ENCODE measurements around the gene YJU2. TPM values are rescaled to one million over a fixed set of nuclear protein-coding genes. Genes with fewer than 3 reads are reported as not detected.

Gene YJU2
- total and polyA plus RNA-seq, 11 donors = 7.6 to 26.7 (median 12.7) TPM

DNA sequence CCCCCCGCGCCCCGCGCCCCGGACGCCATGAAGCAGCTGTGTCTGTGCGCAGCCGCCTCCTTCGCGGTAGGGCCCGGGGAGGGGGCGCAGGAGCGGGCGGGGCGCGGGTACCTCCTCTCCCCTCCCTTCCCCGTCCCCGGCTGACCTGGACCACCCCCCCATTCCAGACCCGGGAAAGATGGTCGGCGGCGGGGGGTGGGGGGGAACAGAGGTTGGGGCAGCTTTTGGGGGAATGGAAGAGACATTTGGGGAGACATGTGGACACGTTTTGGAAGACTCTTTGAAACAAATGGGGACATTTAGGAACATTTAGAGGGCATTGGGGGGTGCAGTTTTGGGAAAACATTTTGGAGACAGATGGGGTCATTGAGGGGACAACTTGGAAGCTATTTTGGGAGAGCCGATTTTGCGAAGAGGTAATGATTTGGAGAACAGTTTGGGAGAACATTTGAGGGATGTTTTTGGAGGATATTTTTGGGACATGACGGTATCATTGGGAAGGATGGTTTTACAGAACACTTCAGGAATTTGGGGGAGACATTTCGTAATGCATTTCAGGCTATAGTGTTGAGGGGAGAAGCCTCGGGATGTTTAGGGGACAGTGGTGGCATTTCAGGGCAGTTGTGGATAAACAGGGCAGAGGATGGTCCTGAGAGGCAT is 48.3 kb upstream of the YJU2 start:
- WGBS, 4 donors = 6 to 18% (median 9%) methylated on average over 10 to 28 of the region's 28 CpGs
- Histone ChIP-seq H3K36me3 (no peaks in the 10 kb centered on the region), H3K4me1 (peaks cover 0 to 7% (median 0%) of the 10 kb centered on the region in 12 donors), H3K4me3 (peak overlapping the region in 1 of 12 donors; percentile 8), H3K27me3 (peaks cover 22 to 64% (median 50%) of the 10 kb centered on the region in 9 donors), H3K9me3 (no peaks in the 10 kb centered on the region), H3K27ac (no peak overlapping the region)
- DNase-seq = no peak
- intact Hi-C loops (cut with DNase I) = no loop called here
- TF ChIP-seq POLR2A (IDR thresholded peaks at IDR 0.05) = no peak
- no peak for TF ChIP-seq CTCF (IDR thresholded peaks at IDR 0.05)
- no peak for ATAC-seq

DNA sequence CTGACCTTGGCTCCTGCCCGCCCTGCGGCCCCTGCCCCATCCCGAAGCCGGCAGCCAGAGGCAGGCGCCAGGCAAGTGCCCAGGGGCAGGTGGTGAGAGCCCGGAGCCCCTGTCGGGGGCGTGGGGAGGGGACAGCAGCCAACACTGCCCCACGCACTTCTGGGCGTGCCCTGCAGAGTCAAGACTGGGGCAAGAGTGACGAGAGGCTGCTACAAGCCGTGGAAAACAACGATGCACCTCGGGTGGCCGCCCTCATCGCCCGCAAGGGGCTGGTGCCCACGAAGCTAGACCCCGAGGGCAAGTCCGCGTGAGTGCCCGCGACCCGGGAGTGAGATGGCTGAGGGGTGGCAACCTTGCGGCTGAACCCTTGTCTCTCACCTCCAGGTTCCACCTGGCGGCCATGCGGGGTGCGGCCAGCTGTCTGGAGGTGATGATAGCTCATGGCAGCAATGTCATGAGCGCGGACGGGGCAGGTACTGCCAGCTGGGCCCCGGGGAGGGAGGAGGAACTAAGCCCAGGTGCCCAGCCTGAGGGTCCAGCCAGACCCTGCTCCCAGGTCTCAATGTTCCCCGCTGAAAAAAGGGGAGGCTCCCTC is 47.1 kb upstream of the YJU2 start:
- no peaks in the 10 kb centered on the region for H3K9me3 ChIP-seq
- DNase-seq = no peak
- H3K4me1 ChIP-seq = peaks cover 0 to 11% (median 0%) of the 10 kb centered on the region in 12 donors
- H3K4me3 ChIP-seq = no peak overlapping the region
- intact Hi-C loops (cut with DNase I) = loop anchor here in 9 of 10 donors (5.0 to 10.0 kb wide), 5 partner anchors 55 to 535 kb away; partner anchors contain the start of gene EEF2 (in 4 of the 9)
- no peak for TF ChIP-seq CTCF (IDR thresholded peaks at IDR 0.05)
- no peak for TF ChIP-seq POLR2A (IDR thresholded peaks at IDR 0.05)
- H3K36me3 ChIP-seq = no peaks in the 10 kb centered on the region
- no peak for ATAC-seq
- 62 to 74% (median 69%) methylated on average over 17 to 33 of the region's 33 CpGs for WGBS, 4 donors
- peaks cover 22 to 54% (median 44%) of the 10 kb centered on the region in 9 donors for H3K27me3 ChIP-seq
- H3K27ac ChIP-seq = no peak overlapping the region

- Histone ChIP-seq H3K27ac (no peak overlapping the region), H3K4me1 (peaks cover 0 to 15% (median 0%) of the 10 kb centered on the region in 12 donors), H3K36me3 (no peaks in the 10 kb centered on the region), H3K27me3 (peaks cover 21 to 42% (median 33%) of the 10 kb centered on the region in 9 donors), H3K9me3 (no peaks in the 10 kb centered on the region), H3K4me3 (no peak overlapping the region)
- intact Hi-C loops (cut with DNase I) = loop anchor here in 9 of 10 donors (5.0 to 10.0 kb wide), 5 partner anchors 56 to 536 kb away; partner anchors contain the start of gene EEF2 (in 4 of the 9)
- DNase-seq (no peak), ATAC-seq (no peak)
- WGBS, 4 donors = 71 to 84% (median 79%) methylated on average over 2 of the region's 2 CpGs
- TF ChIP-seq POLR2A (IDR thresholded peaks at IDR 0.05) = no peak
- TF ChIP-seq CTCF (IDR thresholded peaks at IDR 0.05) = no peak
Observed at GRCh38 chr19:4200940-4201542, 45.8 kb upstream of the YJU2 start.

DNA sequence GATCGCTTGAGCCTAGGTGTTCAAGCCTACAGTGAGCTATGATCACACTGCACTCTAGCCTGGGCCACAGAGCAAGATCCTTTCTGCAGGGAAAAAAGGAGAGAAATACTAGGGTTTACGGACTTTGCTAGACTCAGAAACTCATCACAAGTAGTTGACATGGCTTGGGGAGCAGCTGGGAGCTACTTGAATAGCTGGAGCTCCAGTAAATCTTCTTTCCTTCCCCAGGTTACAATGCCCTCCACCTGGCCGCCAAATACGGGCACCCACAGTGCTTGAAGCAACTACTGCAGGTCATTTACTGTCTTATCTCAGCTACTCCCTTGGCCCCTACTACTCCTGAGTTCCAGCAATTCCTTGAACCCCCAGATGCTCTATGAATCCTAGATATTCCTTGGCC is 45.1 kb upstream of the YJU2 start:
- intact Hi-C loops (cut with DNase I) = loop anchor here in 9 of 10 donors (5.0 to 10.0 kb wide), 5 partner anchors 57 to 537 kb away; partner anchors contain the start of gene EEF2 (in 4 of the 9)
- DNase-seq (no peak), ATAC-seq (no peak)
- H3K27me3 ChIP-seq = peaks cover 13 to 34% (median 26%) of the 10 kb centered on the region in 9 donors
- no peaks in the 10 kb centered on the region for H3K9me3 ChIP-seq
- no peak for TF ChIP-seq CTCF (IDR thresholded peaks at IDR 0.05)
- TF ChIP-seq POLR2A (IDR thresholded peaks at IDR 0.05) = no peak
- H3K4me3 ChIP-seq = no peak overlapping the region
- no peaks in the 10 kb centered on the region for H3K36me3 ChIP-seq
- no peak overlapping the region for H3K27ac ChIP-seq
- H3K4me1 ChIP-seq = peaks cover 0 to 15% (median 0%) of the 10 kb centered on the region in 12 donors
- WGBS, 4 donors = 83 to 87% (median 85%) methylated on average over 4 of the region's 4 CpGs
